Stimulated activated CD8-positive, alpha-beta memory T cell treated with anti-CD3 and anti-CD28 coated beads, Interleukin-12 subunit alpha, Interleukin-12 subunit beta, amount 100 ng/mL, for 24 hours (primary cell): Measurements from ENCODE around the gene TYMP.
"Not testable (repeated sequence)": the region's sequence is repeated elsewhere in the genome, so short reads cannot be mapped to it uniquely, and the experiment has no call there.

Experiments used
- DNase-seq: peaks from one replicate; pipeline ENCODE4 v3.0.0-alpha.2; 2020; ENCODE audit errors: extremely low read depth

Gene TYMP

GRCh38 chr22:50523806-50524675 is 5.8 kb downstream of the TYMP start:
- no peak for DNase-seq

DNA sequence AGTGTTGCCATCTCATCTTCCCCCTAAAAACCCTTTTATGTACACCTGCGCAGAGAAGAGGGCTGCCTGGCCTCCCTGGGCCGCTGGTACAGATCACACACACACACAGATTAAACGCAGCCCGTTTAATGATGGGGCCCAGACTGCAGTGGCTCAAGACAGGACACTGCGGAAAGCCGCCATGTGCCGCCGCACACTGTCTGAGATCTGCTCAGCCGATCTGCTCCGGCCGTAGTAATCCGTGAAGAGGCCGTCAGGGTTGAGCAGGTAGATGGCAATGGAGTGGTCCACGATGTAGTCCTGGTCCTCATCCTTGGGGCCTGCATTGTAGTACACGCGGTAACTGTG is 6.4 kb downstream of the TYMP start:
- DNase-seq: no peak

GRCh38 chr22:50522806-50523438 is 6.9 kb downstream of the TYMP start:
- DNase-seq: no peak

DNA sequence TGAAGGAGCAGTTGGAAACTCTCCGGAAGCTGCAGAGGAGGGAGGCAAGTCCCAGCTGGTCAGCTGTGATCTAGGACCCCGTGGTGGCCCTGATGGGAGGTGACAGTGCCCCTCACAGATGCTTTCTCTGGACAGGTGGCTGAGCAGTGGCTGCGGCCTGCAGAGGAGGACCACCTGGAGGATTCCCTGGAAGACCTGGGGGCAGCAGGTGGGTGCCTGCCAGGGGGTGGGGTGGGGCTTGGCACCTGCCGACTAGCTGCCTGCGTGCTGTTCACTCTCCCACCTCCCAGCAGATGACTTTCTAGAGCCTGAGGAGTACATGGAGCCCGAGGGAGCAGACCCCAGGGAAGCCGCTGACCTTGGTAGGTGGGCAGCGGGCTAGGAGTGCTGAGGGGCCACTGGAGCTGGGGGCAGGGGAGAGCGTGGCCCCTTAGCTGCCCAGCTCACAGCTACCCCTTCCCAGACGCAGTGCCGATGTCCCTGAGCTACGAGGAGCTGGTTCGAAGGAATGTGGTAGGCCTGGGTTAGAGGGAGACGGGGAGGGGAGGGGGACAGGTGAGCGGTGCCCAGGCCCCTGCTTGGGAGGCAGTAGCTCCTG is 7.5 kb downstream of the TYMP start:
- no peak for DNase-seq

GRCh38 chr22:50521710-50522109 is 8.1 kb downstream of the TYMP start:
- DNase-seq: no peak

DNA sequence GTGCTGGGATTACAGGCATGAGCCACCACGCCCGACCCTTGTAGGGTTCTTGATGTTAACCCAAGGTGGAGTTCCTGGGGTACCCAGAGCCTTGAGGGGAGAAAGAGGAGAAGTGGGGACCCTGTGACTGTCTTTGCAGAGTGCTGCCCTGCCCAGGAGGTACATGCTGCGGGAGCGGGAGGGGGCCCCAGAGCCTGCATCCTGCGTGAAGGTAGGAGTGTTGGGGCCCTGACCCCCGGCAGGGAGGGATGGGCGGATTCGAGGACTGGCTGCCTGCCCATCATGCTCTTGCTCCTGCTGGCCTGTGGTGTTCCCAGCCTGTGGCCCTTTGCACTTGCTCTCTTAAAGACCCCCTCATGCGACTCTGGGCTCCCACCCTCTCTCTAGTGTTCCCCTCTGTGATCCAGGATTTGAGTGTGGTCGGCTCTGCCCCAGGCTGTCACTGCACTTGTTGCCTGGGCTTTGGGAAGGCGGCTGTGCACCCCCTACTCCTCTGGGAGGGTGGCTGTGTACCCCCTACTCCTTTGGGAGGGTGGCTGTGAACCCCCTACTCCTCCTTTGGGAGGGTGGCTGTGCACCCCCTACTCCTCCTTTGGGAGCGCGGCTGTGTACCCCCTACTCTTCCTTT is 8.9 kb downstream of the TYMP start:
- DNase-seq: no peak

DNA sequence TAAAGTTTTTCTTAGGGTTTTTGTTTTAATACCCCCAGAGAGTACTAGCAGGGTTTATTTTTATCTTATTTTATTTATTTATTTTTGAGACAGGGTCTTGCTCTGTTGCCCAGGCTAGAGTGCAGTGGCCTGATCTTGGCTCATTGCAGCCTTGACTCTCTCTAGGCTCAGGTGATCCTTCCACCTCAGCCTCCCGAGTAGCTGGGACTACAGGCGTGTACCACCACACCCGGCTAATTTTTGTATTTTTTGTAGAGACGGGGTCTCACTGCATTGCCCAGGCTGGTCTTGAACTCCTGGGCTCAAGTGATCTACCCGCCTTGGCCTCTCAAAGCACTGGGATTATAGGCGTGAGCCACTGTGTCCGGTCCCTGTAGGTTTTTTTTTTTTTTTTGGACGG is 9.6 kb downstream of the TYMP start:
- not testable (repeated sequence) for DNase-seq

GRCh38 chr22:50519151-50519550 is 10.7 kb downstream of the TYMP start:
- DNase-seq: no peak

DNA sequence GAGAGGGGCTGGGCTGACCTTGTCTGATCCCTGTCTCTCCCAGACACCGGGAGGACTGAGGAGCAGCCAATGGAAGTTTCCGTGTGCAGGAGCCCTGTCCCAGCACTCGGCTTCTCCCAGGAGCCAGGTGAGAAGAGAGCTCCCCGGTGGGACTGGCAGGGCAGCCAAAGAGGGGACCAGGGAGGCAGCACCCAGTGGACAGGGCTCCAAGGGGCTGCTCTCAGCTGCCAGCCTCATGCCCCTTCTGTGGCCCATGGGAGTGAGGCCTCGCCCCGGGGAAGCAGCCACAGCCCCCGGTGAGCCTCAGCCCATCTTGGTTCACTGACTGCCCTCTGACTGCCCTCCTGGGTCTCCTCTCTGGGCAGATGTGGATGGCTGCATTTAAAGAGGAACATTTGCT is 11.2 kb downstream of the TYMP start:
- no peak for DNase-seq

DNA sequence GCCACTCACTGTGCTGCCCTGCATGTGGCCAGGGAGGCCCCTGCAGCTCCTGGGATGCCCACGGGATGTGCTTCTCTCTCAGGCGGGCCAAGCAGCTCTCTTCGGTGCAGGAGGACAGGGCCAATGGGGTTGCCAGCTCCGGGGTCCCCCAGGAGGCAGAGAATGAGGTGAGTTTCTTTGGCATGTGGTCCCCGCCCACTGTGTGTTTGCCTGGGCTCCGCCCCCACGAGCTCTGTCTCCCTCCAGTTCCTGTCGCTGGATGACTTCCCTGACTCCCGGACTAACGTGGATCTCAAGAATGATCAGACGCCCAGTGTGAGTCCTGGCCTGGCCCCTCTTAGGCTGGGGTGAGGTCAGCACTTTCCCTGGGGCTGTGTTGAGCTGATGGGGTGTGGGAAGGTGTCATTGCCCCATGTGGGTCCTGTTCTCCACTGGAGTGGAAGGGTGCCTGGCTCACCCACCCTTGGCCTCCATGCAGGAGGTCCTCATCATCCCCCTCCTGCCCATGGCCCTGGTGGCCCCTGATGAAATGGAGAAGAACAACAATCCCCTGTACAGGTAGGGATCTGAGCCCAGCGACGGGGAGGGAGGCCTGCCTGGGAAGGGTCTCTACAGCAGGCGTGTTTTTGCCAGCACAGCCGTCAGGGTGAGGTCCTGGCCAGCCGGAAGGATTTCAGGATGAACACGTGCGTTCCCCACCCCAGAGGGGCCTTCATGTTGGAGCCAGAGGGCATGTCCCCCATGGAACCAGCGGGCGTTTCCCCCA is 12.1 kb downstream of the TYMP start:
- no peak for DNase-seq

- no peak for DNase-seq
Measured at GRCh38 chr22:50516891-50517290, 12.9 kb downstream of the TYMP start.

DNA sequence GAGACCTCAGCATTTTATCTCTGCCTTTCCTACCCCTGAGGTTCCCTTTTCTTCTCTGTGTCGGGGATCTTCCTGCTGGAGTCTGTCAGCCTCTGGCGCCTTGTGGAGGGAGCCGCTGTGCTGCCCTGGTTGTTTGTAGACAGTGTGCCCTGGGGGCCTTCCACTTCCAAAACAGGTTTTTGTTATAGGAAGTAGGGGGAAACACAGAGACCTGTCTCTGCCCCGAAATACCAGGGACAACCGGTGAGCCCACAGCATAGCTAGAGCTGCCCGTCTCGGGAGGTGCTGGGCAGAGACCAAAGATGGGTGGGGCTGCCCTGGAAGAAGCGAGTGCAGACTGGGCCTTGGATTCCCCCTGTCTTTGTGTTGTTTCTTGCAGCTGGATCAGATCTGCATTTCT is 13.7 kb downstream of the TYMP start:
- DNase-seq: no peak

DNA sequence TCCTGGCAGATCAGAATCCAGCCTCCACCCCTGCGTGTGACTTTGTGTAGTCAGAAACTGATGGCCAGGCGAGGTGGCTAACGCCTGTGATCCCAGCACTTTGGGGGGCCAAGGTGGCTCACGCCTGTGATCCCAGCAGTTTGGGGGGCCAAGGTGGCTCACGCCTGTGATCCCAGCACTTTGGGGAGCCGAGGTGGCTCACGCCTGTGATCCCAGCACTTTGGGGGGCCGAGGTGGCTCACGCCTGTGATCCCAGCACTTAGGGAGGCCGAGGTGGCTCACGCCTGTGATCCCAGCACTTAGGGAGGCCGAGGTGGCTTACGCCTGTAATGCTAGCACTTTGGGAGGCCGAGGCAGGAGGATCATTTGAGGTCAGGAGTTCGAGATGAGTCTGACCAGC is 16.6 kb downstream of the TYMP start:
- DNase-seq: no peak

- DNase-seq: no peak
Measured at GRCh38 chr22:50508897-50509296, 20.9 kb downstream of the TYMP start.

DNA sequence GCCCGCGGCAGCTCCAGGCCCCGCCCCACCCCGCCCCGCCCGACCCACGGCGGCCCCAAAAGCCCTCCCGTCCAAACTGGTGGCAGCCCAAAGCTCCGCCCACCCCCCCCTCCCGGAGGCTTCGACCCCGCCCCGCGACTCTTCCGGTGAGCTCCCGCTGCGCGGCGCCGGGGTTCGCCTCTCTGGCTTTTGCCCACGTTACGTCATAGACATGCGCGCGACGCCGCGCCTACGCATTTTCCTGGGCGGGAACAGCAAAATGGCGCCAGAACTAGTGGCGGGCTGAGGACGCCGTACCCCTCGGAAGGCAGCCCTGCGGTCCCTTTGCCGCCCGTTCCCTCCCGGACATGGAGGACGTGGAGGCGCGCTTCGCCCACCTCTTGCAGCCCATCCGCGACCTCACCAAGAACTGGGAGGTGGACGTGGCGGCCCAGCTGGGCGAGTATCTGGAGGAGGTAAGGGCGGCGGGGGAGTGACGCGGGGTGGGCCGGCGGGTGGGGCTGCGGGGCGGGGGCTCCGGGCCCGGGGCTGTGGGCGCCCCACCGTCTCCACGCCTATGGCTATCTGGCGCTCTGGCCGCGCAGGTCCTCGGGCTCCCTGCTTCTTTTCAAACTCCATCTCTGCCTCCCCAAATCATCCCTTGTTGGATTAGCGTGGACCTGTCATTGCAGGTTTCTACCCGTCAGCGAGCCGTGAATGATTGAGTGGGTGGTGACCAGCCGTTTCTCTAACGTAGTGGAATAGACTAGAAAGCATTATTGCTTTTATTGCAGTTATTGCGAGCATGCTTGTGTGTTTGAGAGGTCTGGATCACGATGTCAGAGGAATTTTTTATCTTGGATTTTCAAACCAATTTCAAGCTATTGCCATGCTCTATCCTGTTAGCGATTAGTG is 21.6 kb downstream of the TYMP start, which contains the start of gene NCAPH2:
TSS of gene NCAPH2 (plus strand) at position 234 of the 894 bp plus-strand sequence. CDS start at position 348, 114 bp downstream.
- peak; percentile 90 for DNase-seq

GRCh38 chr22:50507421-50507990 is 22.3 kb downstream of the TYMP start, which contains the start of gene LMF2:
Gene LMF2 (minus strand): TSS chr22:50507702. CDS start chr22:50507675, 27 bp downstream.
- DNase-seq: peak; percentile 83

- no peak for DNase-seq
Measured at GRCh38 chr22:50506611-50507420, 23.0 kb downstream of the TYMP start.

- no peak for DNase-seq
Measured at GRCh38 chr22:50505776-50506610, 23.8 kb downstream of the TYMP start.
